ENCODE results near the gene MTMR10.

The MTMR10 gene

DNA sequence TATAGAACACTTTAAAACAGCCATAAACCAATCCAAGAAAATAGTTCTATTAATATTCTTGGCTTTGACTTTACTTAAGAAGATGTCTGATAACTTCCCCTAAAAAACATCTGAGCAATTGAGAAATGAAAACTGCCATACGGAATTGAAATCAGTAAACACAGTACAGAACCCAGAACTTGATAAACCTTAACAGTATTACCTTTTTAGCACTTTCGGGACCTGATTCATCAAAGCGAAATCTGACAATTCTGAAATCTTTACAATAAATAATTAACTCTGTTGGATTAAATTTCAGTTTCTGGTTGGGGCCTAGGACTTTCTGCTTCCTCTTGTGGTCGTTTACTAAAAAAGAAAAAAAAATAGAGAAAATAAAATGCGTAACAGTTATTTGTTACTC lies 17.3 kb downstream of the MTMR10 start:
- Histone ChIP-seq H3K4me3 (ENCODE audit: low read depth in 1 of 2, low read length in 2 of 2) (no peak overlapping the region), H3K79me2 (ENCODE audit: insufficient read depth, low read length) (peaks cover 5% of the 10 kb centered on the region; the same call in 1 of the 2 replicates), H3K4me1 (ENCODE audit: insufficient read depth, low read length) (no peaks in the 10 kb centered on the region), H3K4me2 (ENCODE audit: insufficient read depth, low read length) (no peak overlapping the region), H2AFZ (ENCODE audit: low read depth, low read length) (no peak overlapping the region), H3K27me3 (ENCODE audit: insufficient read depth, low read length, poor library complexity) (no peaks in the 10 kb centered on the region), H3K9me3 (ENCODE audit: insufficient read depth, low read length, severe bottlenecking) (no peaks in the 10 kb centered on the region), H3K36me3 (ENCODE audit: insufficient read depth, low read length) (peaks cover 39% of the 10 kb centered on the region; the same call in 1 of the 2 replicates), H4K20me1 (ENCODE audit: insufficient read depth, low read length) (no peaks in the 10 kb centered on the region; the same call in 1 of the 2 replicates), H3K27ac (ENCODE audit: low read length) (no peak overlapping the region), H3K9ac (ENCODE audit: low read depth, low read length) (no peak overlapping the region)
- no peak for ATAC-seq (ENCODE audit: insufficient read depth, low read depth)
- TF ChIP-seq EZH2 (IDR thresholded peaks at IDR 0.05; ENCODE audit: borderline replicate concordance, low read depth, low read length, severe bottlenecking) = no peak
- TF ChIP-seq, protein P1, sequence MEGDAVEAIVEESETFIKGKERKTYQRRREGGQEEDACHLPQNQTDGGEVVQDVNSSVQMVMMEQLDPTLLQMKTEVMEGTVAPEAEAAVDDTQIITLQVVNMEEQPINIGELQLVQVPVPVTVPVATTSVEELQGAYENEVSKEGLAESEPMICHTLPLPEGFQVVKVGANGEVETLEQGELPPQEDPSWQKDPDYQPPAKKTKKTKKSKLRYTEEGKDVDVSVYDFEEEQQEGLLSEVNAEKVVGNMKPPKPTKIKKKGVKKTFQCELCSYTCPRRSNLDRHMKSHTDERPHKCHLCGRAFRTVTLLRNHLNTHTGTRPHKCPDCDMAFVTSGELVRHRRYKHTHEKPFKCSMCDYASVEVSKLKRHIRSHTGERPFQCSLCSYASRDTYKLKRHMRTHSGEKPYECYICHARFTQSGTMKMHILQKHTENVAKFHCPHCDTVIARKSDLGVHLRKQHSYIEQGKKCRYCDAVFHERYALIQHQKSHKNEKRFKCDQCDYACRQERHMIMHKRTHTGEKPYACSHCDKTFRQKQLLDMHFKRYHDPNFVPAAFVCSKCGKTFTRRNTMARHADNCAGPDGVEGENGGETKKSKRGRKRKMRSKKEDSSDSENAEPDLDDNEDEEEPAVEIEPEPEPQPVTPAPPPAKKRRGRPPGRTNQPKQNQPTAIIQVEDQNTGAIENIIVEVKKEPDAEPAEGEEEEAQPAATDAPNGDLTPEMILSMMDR (IDR thresholded peaks at IDR 0.05; ENCODE audit: borderline replicate concordance, extremely low read depth, low read length, poor library complexity, severe bottlenecking) = no peak
- no peak for DNase-seq

DNA sequence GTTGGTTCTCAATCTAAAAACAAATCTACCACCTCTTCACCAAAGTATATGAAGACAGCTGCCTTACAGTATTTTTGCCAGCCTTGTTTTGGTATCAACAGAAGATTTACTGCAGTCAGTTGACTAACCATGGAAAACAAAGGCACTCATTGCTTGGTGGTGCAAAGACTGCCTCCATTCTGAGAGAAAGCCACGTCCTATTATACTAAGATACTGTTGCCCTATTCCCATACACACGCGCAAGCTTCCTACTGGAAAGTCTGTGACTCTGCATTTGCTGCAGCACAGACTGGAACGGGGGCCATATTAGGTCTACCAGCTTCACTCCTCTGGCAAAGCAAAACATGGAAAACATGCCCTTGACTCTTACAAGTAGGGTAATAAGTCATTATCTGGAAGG lies 18.0 kb downstream of the MTMR10 start:
- DNase-seq (no peak), ATAC-seq (ENCODE audit: insufficient read depth, low read depth) (no peak)
- no peak overlapping the region for H3K9ac ChIP-seq (ENCODE audit: low read depth, low read length)
- H3K9me3 ChIP-seq (ENCODE audit: insufficient read depth, low read length, severe bottlenecking) = no peaks in the 10 kb centered on the region
- no peaks in the 10 kb centered on the region for H3K4me1 ChIP-seq (ENCODE audit: insufficient read depth, low read length)
- no peak for TF ChIP-seq EZH2 (IDR thresholded peaks at IDR 0.05; ENCODE audit: borderline replicate concordance, low read depth, low read length, severe bottlenecking)
- TF ChIP-seq, protein P1 (IDR thresholded peaks at IDR 0.05; ENCODE audit: borderline replicate concordance, extremely low read depth, low read length, poor library complexity, severe bottlenecking) = no peak
- peaks cover 39% of the 10 kb centered on the region; the same call in 1 of the 2 replicates for H3K36me3 ChIP-seq (ENCODE audit: insufficient read depth, low read length)
- H3K4me3 ChIP-seq (ENCODE audit: low read depth in 1 of 2, low read length in 2 of 2) = no peak overlapping the region
- H3K79me2 ChIP-seq (ENCODE audit: insufficient read depth, low read length) = peaks cover 3% of the 10 kb centered on the region; the same call in 1 of the 2 replicates
- H3K27me3 ChIP-seq (ENCODE audit: insufficient read depth, low read length, poor library complexity) = no peaks in the 10 kb centered on the region
- no peak overlapping the region for H2AFZ ChIP-seq (ENCODE audit: low read depth, low read length)
- H3K27ac ChIP-seq (ENCODE audit: low read length) = no peak overlapping the region
- no peak overlapping the region for H3K4me2 ChIP-seq (ENCODE audit: insufficient read depth, low read length)
- no peaks in the 10 kb centered on the region for H4K20me1 ChIP-seq (ENCODE audit: insufficient read depth, low read length)

DNA sequence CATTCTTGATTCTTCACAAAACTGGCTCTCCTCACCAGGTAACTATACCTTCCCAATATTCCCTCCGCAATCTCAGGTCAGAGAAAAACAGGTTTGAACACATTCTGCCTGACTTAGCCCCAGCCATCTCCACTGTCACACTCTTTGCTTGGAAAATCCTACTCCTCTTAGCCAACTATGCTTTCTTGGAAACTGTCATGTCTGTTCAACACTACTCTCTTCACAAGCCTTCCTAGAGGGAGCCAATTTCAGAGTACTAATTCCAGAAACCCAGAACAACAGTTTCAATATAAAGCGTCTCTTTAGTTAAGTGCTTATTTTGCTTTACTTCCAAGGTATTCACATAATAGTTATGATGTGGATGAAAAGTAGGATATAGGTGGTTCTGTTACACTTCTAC lies 21.7 kb downstream of the MTMR10 start:
- TF ChIP-seq, protein P1 (IDR thresholded peaks at IDR 0.05; ENCODE audit: borderline replicate concordance, extremely low read depth, low read length, poor library complexity, severe bottlenecking) = no peak
- TF ChIP-seq EZH2 (IDR thresholded peaks at IDR 0.05; ENCODE audit: borderline replicate concordance, low read depth, low read length, severe bottlenecking) = no peak
- Histone ChIP-seq H3K9me3 (ENCODE audit: insufficient read depth, low read length, severe bottlenecking) (no peaks in the 10 kb centered on the region), H3K4me3 (ENCODE audit: low read depth in 1 of 2, low read length in 2 of 2) (no peak overlapping the region), H3K27me3 (ENCODE audit: insufficient read depth, low read length, poor library complexity) (no peaks in the 10 kb centered on the region), H3K79me2 (ENCODE audit: insufficient read depth, low read length) (no peaks in the 10 kb centered on the region), H2AFZ (ENCODE audit: low read depth, low read length) (no peak overlapping the region), H4K20me1 (ENCODE audit: insufficient read depth, low read length) (no peaks in the 10 kb centered on the region), H3K36me3 (ENCODE audit: insufficient read depth, low read length) (peaks cover 43% of the 10 kb centered on the region), H3K9ac (ENCODE audit: low read depth, low read length) (no peak overlapping the region), H3K27ac (ENCODE audit: low read length) (no peak overlapping the region), H3K4me2 (ENCODE audit: insufficient read depth, low read length) (no peak overlapping the region), H3K4me1 (ENCODE audit: insufficient read depth, low read length) (no peaks in the 10 kb centered on the region)
- ATAC-seq (ENCODE audit: insufficient read depth, low read depth) (no peak), DNase-seq (no peak)

DNA sequence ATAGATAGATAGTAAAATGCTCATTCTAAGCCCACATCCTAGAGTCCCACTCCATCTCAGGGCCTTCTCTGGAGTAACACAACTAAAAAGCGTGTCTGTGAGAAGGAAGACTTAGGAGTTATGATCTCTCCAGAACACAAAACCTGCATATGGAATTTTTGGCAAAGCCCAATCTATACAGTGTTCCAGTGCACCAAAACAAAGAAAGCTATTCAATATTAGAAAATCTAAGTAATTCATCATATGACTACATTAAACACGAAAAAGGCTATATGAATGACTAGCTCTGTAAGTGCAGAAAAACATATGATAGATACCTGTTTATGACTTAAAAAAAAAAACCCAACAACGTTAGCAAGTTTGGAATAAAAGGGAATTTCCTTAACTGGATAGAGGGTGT lies 27.7 kb downstream of the MTMR10 start:
- H3K9ac ChIP-seq (ENCODE audit: low read depth, low read length) = no peak overlapping the region
- H2AFZ ChIP-seq (ENCODE audit: low read depth, low read length) = no peak overlapping the region
- TF ChIP-seq, protein P1 (IDR thresholded peaks at IDR 0.05; ENCODE audit: borderline replicate concordance, extremely low read depth, low read length, poor library complexity, severe bottlenecking) = no peak
- no peak for TF ChIP-seq EZH2 (IDR thresholded peaks at IDR 0.05; ENCODE audit: borderline replicate concordance, low read depth, low read length, severe bottlenecking)
- H4K20me1 ChIP-seq (ENCODE audit: insufficient read depth, low read length) = no peaks in the 10 kb centered on the region
- H3K9me3 ChIP-seq (ENCODE audit: insufficient read depth, low read length, severe bottlenecking) = no peaks in the 10 kb centered on the region
- DNase-seq = no peak
- no peak overlapping the region for H3K4me3 ChIP-seq (ENCODE audit: low read depth in 1 of 2, low read length in 2 of 2)
- H3K36me3 ChIP-seq (ENCODE audit: insufficient read depth, low read length) = peaks cover 35% of the 10 kb centered on the region
- H3K27me3 ChIP-seq (ENCODE audit: insufficient read depth, low read length, poor library complexity) = no peaks in the 10 kb centered on the region
- no peak for ATAC-seq (ENCODE audit: insufficient read depth, low read depth)
- no peak overlapping the region for H3K4me2 ChIP-seq (ENCODE audit: insufficient read depth, low read length)
- H3K4me1 ChIP-seq (ENCODE audit: insufficient read depth, low read length) = peaks cover 21% of the 10 kb centered on the region
- no peak overlapping the region for H3K27ac ChIP-seq (ENCODE audit: low read length)
- no peaks in the 10 kb centered on the region for H3K79me2 ChIP-seq (ENCODE audit: insufficient read depth, low read length)

All from DND-41 (cell line).